ENCODE data around the gene NAT16. TPM values are rescaled to one million over a fixed set of nuclear protein-coding genes. Genes with fewer than 3 reads are reported as not detected.

Gene NAT16
- total and polyA plus RNA-seq, 12 donors, result 0.14 TPM; not detected in 11

DNA sequence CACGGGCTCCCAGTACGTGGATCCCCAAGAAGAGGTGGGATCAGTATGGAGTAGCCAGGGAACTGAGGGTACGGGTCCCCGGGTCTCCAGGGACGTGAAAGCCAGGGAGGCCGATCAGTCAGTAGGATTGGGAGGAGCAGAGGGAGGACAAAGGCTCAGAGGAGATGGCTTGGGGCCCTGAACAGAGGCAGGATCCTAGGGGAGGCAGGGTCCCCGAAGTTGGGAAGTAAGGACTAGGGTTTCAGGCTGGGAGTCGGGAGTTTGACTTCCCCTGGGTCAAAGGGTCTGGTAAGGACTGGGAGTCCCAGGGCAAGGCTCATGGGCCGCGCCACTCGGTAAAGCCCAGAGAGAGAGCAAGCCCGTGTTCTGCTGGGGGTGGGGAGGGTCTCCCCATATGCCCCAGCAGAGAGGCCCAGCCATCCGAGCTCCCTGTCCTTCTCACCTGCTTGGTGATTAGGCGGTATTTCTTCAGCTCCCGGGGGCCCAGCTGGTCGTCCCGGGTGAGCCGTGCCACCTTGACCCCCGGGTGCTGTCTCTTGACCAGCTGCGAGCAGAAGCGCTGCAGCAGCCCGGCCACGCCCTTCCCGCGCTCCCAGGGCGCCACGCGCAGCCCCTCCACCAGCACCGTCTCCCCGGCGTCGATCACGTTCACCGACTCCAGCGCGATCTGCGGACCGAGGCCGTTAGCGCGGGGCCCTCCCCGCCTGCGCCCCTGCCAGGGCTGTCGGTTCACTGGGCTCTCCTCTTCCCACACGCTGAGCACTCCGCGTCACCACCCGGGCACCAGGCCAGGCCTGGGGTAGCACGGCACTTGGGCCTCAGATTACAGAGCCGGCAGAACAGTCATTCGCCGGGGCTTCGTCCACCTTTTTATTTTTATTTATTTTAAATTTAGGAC, 7.0 kb downstream of the NAT16 start:
- intact Hi-C loops (cut with DNase I), result no loop called here
- Histone ChIP-seq H3K27ac (no peak overlapping the region), H3K27me3 (peaks cover 92% of the 10 kb centered on the region), H3K4me1 (replicated peaks in 1 of 2) (peaks cover 12 to 22% of the 10 kb centered on the region in 2 donors), H3K36me3 (replicated peaks in 1 of 2) (no peaks in the 10 kb centered on the region), H3K4me3 (no peak overlapping the region), H3K9me3 (replicated peaks in 1 of 3) (no peaks in the 10 kb centered on the region)
- peak; percentile 79 to 91 (median 87) for DNase-seq
- 2 to 4% (median 2%) methylated on average over 13 to 53 of the region's 53 CpGs for WGBS, 4 donors
- TF ChIP-seq POLR2A (IDR thresholded peaks at IDR 0.05), result no peak
- TF ChIP-seq, protein P1, sequence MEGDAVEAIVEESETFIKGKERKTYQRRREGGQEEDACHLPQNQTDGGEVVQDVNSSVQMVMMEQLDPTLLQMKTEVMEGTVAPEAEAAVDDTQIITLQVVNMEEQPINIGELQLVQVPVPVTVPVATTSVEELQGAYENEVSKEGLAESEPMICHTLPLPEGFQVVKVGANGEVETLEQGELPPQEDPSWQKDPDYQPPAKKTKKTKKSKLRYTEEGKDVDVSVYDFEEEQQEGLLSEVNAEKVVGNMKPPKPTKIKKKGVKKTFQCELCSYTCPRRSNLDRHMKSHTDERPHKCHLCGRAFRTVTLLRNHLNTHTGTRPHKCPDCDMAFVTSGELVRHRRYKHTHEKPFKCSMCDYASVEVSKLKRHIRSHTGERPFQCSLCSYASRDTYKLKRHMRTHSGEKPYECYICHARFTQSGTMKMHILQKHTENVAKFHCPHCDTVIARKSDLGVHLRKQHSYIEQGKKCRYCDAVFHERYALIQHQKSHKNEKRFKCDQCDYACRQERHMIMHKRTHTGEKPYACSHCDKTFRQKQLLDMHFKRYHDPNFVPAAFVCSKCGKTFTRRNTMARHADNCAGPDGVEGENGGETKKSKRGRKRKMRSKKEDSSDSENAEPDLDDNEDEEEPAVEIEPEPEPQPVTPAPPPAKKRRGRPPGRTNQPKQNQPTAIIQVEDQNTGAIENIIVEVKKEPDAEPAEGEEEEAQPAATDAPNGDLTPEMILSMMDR (IDR thresholded peaks at IDR 0.05), result no peak

DNA sequence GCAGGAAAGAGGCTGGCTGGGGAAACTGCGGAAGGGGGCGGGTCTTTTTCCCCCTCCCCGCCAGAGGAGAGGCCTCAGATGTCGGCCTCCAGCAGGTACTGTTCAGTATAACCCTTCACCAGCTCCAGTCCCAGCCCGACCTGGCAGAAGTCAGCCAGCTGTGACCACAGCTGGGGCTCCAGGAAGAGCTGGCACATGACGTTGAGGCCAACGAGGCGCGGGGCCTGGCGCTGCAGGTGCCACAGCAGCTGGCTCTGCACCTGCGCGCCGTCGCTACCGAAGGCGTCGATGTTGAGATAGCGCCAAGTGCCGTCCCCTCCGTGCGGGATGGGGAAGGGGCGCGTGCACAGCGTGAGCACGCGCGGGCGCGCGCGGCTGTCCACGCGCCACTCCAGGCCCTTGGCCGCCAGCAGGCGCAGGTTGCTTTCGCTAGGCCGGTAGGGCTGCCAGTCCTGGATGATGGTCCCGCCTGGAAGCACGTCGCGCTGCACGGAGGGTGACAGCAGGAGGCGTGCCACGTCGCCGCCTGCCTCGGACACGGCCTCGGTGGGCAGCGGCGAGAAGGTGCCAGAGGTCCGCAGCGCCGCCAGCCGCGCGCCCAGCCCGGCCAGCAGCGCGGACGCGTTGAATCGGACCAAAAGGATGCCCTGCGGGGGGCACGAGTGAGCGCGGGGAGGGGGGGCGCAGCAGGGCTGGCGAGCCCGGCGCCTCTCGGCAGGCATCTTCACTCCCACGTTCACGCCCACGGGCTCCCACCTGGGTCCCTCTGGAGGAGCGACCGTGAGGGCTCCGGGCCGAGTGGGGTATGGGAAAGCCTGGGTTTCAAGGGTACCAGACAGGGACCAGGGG, 7.9 kb downstream of the NAT16 start:
- WGBS, 4 donors, result 0 to 3% (median 2%) methylated on average over 4 to 79 of the region's 79 CpGs
- H3K27me3 ChIP-seq, result peaks cover 84% of the 10 kb centered on the region
- H3K4me3 ChIP-seq, result no peak overlapping the region
- DNase-seq, result no peak
- H3K9me3 ChIP-seq (replicated peaks in 1 of 3), result no peaks in the 10 kb centered on the region
- no peaks in the 10 kb centered on the region for H3K36me3 ChIP-seq (replicated peaks in 1 of 2)
- peaks cover 12 to 22% of the 10 kb centered on the region in 2 donors for H3K4me1 ChIP-seq (replicated peaks in 1 of 2)
- TF ChIP-seq, protein P1 (IDR thresholded peaks at IDR 0.05), result no peak
- TF ChIP-seq POLR2A (IDR thresholded peaks at IDR 0.05), result no peak
- no peak overlapping the region for H3K27ac ChIP-seq
- intact Hi-C loops (cut with DNase I), result no loop called here

DNA sequence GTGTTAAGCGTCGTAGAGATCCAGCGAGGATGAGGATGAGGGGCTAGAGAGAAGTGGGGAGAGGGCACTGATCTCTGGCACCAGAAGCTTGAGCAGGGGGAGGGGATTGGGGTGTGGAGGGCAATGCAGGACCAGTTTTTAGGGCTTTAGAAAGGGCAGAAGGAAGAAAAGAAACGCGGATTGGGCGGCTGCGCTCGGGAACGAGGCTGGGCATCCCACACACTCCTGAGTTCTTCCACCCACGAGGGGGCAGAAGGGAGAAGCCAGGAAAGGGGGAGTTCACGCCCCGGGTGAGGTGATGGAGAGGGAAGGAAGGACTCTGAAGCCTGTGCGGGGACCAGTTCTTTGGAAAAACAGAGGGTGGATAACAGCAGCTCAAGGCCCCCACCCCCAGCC, 8.7 kb downstream of the NAT16 start:
- no peak for DNase-seq
- Histone ChIP-seq H3K27me3 (peaks cover 77% of the 10 kb centered on the region), H3K4me3 (no peak overlapping the region), H3K27ac (no peak overlapping the region), H3K9me3 (replicated peaks in 1 of 3) (no peaks in the 10 kb centered on the region), H3K4me1 (replicated peaks in 1 of 2) (peaks cover 12 to 22% of the 10 kb centered on the region in 2 donors), H3K36me3 (replicated peaks in 1 of 2) (no peaks in the 10 kb centered on the region)
- TF ChIP-seq POLR2A (IDR thresholded peaks at IDR 0.05), result no peak
- TF ChIP-seq, protein P1 (IDR thresholded peaks at IDR 0.05), result no peak
- WGBS, 4 donors, result 1 to 4% (median 3%) methylated on average over 12 to 13 of the region's 13 CpGs
- intact Hi-C loops (cut with DNase I), result no loop called here
